HS-5 (cell line): ENCODE results near the gene COL6A2.
"Not testable (repeated sequence)": the region's sequence is repeated elsewhere in the genome, so short reads cannot be mapped to it uniquely, and the experiment has no call there.

Experiments used
- DNase-seq: peaks from one replicate; pipeline ENCODE4 v3.0.0-alpha.2; 2012; ENCODE audit warnings: low read depth

The COL6A2 gene

GRCh38 chr21:46097336-46098293, at the start of gene COL6A2:
Gene COL6A2, plus strand, starts transcription at chr21:46098112.
- no peak for DNase-seq

GRCh38 chr21:46048926-46049889, 48.7 kb upstream of the COL6A2 start:
- DNase-seq: peak; percentile 99

- no peak for DNase-seq
Measured at GRCh38 chr21:46049890-46050667, 47.8 kb upstream of the COL6A2 start.

GRCh38 chr21:46050668-46051378, 47.1 kb upstream of the COL6A2 start:
- no peak for DNase-seq

GRCh38 chr21:46051379-46051770, 46.5 kb upstream of the COL6A2 start:
- no peak for DNase-seq

GRCh38 chr21:46051821-46052675, 45.9 kb upstream of the COL6A2 start:
- no peak for DNase-seq

- peak; percentile 75 for DNase-seq
Measured at GRCh38 chr21:46052703-46053651, 44.9 kb upstream of the COL6A2 start.

- no peak for DNase-seq
Measured at GRCh38 chr21:46054031-46054430, 43.9 kb upstream of the COL6A2 start.

GRCh38 chr21:46054451-46054881, 43.4 kb upstream of the COL6A2 start:
- no peak for DNase-seq

GRCh38 chr21:46055863-46056281, 42.0 kb upstream of the COL6A2 start:
- DNase-seq: no peak

- DNase-seq: no peak
Measured at GRCh38 chr21:46056450-46056903, 41.4 kb upstream of the COL6A2 start.

GRCh38 chr21:46057111-46057709, 40.7 kb upstream of the COL6A2 start:
- DNase-seq: no peak

- DNase-seq: no peak
Measured at GRCh38 chr21:46057710-46058241, 40.1 kb upstream of the COL6A2 start.

- DNase-seq: no peak
Measured at GRCh38 chr21:46058431-46059145, 39.3 kb upstream of the COL6A2 start.

- no peak for DNase-seq
Measured at GRCh38 chr21:46059195-46059594, 38.7 kb upstream of the COL6A2 start.

GRCh38 chr21:46059711-46060455, 38.0 kb upstream of the COL6A2 start:
- not testable (repeated sequence) for DNase-seq

GRCh38 chr21:46060596-46061061, 37.3 kb upstream of the COL6A2 start:
- DNase-seq: peak; percentile 99
